ENCODE results near the gene ATP8A2. TPM values are rescaled to one million over a fixed set of nuclear protein-coding genes. Genes with fewer than 3 reads are reported as not detected.

Gene ATP8A2
- polyA plus RNA-seq, 1 donor from 2014 or later: 11.9 TPM

- TF ChIP-seq EZH2 (IDR thresholded peaks at IDR 0.05; ENCODE audit: borderline replicate concordance, insufficient read depth, low read length, poor library complexity, severe bottlenecking) (no peak), EP300 (conservative IDR thresholded peaks at IDR 0.05; ENCODE audit: poor library complexity, severe bottlenecking) (no peak), POLR2AphosphoS5 (IDR thresholded peaks at IDR 0.05) (no peak)
- TF ChIP-seq, protein P1, sequence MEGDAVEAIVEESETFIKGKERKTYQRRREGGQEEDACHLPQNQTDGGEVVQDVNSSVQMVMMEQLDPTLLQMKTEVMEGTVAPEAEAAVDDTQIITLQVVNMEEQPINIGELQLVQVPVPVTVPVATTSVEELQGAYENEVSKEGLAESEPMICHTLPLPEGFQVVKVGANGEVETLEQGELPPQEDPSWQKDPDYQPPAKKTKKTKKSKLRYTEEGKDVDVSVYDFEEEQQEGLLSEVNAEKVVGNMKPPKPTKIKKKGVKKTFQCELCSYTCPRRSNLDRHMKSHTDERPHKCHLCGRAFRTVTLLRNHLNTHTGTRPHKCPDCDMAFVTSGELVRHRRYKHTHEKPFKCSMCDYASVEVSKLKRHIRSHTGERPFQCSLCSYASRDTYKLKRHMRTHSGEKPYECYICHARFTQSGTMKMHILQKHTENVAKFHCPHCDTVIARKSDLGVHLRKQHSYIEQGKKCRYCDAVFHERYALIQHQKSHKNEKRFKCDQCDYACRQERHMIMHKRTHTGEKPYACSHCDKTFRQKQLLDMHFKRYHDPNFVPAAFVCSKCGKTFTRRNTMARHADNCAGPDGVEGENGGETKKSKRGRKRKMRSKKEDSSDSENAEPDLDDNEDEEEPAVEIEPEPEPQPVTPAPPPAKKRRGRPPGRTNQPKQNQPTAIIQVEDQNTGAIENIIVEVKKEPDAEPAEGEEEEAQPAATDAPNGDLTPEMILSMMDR (IDR thresholded peaks at IDR 0.05; ENCODE audit: poor library complexity, severe bottlenecking): no peak
- TF ChIP-seq, protein P2, sequence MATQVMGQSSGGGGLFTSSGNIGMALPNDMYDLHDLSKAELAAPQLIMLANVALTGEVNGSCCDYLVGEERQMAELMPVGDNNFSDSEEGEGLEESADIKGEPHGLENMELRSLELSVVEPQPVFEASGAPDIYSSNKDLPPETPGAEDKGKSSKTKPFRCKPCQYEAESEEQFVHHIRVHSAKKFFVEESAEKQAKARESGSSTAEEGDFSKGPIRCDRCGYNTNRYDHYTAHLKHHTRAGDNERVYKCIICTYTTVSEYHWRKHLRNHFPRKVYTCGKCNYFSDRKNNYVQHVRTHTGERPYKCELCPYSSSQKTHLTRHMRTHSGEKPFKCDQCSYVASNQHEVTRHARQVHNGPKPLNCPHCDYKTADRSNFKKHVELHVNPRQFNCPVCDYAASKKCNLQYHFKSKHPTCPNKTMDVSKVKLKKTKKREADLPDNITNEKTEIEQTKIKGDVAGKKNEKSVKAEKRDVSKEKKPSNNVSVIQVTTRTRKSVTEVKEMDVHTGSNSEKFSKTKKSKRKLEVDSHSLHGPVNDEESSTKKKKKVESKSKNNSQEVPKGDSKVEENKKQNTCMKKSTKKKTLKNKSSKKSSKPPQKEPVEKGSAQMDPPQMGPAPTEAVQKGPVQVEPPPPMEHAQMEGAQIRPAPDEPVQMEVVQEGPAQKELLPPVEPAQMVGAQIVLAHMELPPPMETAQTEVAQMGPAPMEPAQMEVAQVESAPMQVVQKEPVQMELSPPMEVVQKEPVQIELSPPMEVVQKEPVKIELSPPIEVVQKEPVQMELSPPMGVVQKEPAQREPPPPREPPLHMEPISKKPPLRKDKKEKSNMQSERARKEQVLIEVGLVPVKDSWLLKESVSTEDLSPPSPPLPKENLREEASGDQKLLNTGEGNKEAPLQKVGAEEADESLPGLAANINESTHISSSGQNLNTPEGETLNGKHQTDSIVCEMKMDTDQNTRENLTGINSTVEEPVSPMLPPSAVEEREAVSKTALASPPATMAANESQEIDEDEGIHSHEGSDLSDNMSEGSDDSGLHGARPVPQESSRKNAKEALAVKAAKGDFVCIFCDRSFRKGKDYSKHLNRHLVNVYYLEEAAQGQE (IDR thresholded peaks at IDR 0.05; ENCODE audit: borderline replicate concordance): no peak
- Histone ChIP-seq H3K36me3 (ENCODE audit: insufficient read depth, low read length) (no peaks in the 10 kb centered on the region), H3K9ac (ENCODE audit: low read length) (no peak overlapping the region), H3K9me2 (ENCODE audit: insufficient read depth, low read length) (no peaks in the 10 kb centered on the region), H4K20me1 (ENCODE audit: insufficient read depth) (no peaks in the 10 kb centered on the region), H3K27me3 (ENCODE audit: insufficient read depth, low read depth, low read length) (no peaks in the 10 kb centered on the region), H3K27ac (ENCODE audit: low read length) (no peak overlapping the region), H3K4me2 (ENCODE audit: low read length) (no peak overlapping the region), H2AFZ (ENCODE audit: low read depth, low read length) (no peak overlapping the region), H3K79me2 (replicated peaks; ENCODE audit: insufficient read depth, low read length) (no peaks in the 10 kb centered on the region), H3K4me3 (ENCODE audit: low read length) (no peak overlapping the region), H3F3A (ENCODE audit: insufficient read depth, low read length, poor library complexity, severe bottlenecking) (no peaks in the 10 kb centered on the region), H3K9me3 (ENCODE audit: low read length) (no peaks in the 10 kb centered on the region)
These were observed 404.9 kb downstream of the ATP8A2 start for GRCh38 chr13:25776722-25777121.

DNA sequence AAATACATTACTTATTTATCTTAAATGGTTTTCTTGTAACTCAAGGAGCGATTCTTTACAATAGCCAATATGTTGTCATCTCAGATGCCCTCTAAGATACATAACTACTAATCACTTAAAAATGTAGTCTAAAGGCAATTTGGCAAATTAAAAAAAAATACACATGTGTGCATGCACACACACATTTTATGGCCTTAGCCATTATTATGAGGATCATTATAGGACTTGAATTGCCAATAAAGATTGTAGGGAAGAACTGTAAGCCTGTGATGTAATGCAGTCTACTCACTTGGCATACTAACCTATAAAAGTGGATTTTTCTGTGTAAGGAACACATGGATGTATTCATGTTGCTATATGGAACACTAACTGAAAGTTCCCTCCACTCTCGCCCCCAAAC, 405.7 kb downstream of the ATP8A2 start:
- Histone ChIP-seq H3K4me2 (ENCODE audit: low read length) (no peak overlapping the region), H3K27ac (ENCODE audit: low read length) (no peak overlapping the region), H3K9ac (ENCODE audit: low read length) (no peak overlapping the region), H3K9me3 (ENCODE audit: low read length) (no peaks in the 10 kb centered on the region), H3K9me2 (ENCODE audit: insufficient read depth, low read length) (no peaks in the 10 kb centered on the region), H2AFZ (ENCODE audit: low read depth, low read length) (no peak overlapping the region), H3K79me2 (replicated peaks; ENCODE audit: insufficient read depth, low read length) (no peaks in the 10 kb centered on the region), H3K36me3 (ENCODE audit: insufficient read depth, low read length) (no peaks in the 10 kb centered on the region), H3K4me3 (ENCODE audit: low read length) (no peak overlapping the region), H3F3A (ENCODE audit: insufficient read depth, low read length, poor library complexity, severe bottlenecking) (no peaks in the 10 kb centered on the region), H4K20me1 (ENCODE audit: insufficient read depth) (no peaks in the 10 kb centered on the region), H3K27me3 (ENCODE audit: insufficient read depth, low read depth, low read length) (no peaks in the 10 kb centered on the region)
- no peak for TF ChIP-seq SMC3 (conservative IDR thresholded peaks at IDR 0.05; ENCODE audit: poor library complexity)
- no peak for TF ChIP-seq EZH2 (IDR thresholded peaks at IDR 0.05; ENCODE audit: borderline replicate concordance, insufficient read depth, low read length, poor library complexity, severe bottlenecking)
- TF ChIP-seq EP300 (conservative IDR thresholded peaks at IDR 0.05; ENCODE audit: poor library complexity, severe bottlenecking): no peak
- TF ChIP-seq, protein P1 (IDR thresholded peaks at IDR 0.05; ENCODE audit: poor library complexity, severe bottlenecking): no peak
- TF ChIP-seq RAD21 (conservative IDR thresholded peaks at IDR 0.05): no peak
- TF ChIP-seq, protein P2 (IDR thresholded peaks at IDR 0.05; ENCODE audit: borderline replicate concordance): no peak
- no peak for TF ChIP-seq POLR2AphosphoS5 (IDR thresholded peaks at IDR 0.05)
- TF ChIP-seq TAF1 (IDR thresholded peaks at IDR 0.05; ENCODE audit: low read depth): no peak
